Measurements from ENCODE around the gene WNT1.

DNA sequence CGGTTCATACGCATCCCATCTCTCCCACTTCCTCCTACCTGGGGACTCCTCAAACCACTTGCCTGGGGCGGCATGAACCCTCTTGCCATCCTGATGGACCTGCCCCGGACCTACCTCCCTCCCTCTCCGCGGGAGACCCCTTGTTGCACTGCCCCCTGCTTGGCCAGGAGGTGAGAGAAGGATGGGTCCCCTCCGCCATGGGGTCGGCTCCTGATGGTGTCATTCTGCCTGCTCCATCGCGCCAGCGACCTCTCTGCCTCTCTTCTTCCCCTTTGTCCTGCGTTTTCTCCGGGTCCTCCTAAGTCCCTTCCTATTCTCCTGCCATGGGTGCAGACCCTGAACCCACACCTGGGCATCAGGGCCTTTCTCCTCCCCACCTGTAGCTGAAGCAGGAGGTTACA is 3.6 kb downstream of the WNT1 start:
- TF ChIP-seq, protein P1, sequence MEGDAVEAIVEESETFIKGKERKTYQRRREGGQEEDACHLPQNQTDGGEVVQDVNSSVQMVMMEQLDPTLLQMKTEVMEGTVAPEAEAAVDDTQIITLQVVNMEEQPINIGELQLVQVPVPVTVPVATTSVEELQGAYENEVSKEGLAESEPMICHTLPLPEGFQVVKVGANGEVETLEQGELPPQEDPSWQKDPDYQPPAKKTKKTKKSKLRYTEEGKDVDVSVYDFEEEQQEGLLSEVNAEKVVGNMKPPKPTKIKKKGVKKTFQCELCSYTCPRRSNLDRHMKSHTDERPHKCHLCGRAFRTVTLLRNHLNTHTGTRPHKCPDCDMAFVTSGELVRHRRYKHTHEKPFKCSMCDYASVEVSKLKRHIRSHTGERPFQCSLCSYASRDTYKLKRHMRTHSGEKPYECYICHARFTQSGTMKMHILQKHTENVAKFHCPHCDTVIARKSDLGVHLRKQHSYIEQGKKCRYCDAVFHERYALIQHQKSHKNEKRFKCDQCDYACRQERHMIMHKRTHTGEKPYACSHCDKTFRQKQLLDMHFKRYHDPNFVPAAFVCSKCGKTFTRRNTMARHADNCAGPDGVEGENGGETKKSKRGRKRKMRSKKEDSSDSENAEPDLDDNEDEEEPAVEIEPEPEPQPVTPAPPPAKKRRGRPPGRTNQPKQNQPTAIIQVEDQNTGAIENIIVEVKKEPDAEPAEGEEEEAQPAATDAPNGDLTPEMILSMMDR (IDR thresholded peaks at IDR 0.05; ENCODE audit: poor library complexity, severe bottlenecking) = no peak
- no peak for TF ChIP-seq POLR2AphosphoS5 (IDR thresholded peaks at IDR 0.05)
- TF ChIP-seq, protein P2, sequence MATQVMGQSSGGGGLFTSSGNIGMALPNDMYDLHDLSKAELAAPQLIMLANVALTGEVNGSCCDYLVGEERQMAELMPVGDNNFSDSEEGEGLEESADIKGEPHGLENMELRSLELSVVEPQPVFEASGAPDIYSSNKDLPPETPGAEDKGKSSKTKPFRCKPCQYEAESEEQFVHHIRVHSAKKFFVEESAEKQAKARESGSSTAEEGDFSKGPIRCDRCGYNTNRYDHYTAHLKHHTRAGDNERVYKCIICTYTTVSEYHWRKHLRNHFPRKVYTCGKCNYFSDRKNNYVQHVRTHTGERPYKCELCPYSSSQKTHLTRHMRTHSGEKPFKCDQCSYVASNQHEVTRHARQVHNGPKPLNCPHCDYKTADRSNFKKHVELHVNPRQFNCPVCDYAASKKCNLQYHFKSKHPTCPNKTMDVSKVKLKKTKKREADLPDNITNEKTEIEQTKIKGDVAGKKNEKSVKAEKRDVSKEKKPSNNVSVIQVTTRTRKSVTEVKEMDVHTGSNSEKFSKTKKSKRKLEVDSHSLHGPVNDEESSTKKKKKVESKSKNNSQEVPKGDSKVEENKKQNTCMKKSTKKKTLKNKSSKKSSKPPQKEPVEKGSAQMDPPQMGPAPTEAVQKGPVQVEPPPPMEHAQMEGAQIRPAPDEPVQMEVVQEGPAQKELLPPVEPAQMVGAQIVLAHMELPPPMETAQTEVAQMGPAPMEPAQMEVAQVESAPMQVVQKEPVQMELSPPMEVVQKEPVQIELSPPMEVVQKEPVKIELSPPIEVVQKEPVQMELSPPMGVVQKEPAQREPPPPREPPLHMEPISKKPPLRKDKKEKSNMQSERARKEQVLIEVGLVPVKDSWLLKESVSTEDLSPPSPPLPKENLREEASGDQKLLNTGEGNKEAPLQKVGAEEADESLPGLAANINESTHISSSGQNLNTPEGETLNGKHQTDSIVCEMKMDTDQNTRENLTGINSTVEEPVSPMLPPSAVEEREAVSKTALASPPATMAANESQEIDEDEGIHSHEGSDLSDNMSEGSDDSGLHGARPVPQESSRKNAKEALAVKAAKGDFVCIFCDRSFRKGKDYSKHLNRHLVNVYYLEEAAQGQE (IDR thresholded peaks at IDR 0.05; ENCODE audit: borderline replicate concordance) = no peak
- no peak for TF ChIP-seq RAD21 (conservative IDR thresholded peaks at IDR 0.05)
